Activated T-helper 1 cell treated with anti-CD3 and anti-CD28 coated beads, Interleukin-2, amount 50 U/mL, for 16 hours (primary cell): ENCODE results near the gene MED13L.

Experiments
- DNase-seq, 2 donors: peaks; one replicate each; pipeline ENCODE4 v3.0.0-alpha.2; 2020; ENCODE audit warnings: low read depth in 1 of 2, low spot score in 1 of 2

Gene MED13L

DNA sequence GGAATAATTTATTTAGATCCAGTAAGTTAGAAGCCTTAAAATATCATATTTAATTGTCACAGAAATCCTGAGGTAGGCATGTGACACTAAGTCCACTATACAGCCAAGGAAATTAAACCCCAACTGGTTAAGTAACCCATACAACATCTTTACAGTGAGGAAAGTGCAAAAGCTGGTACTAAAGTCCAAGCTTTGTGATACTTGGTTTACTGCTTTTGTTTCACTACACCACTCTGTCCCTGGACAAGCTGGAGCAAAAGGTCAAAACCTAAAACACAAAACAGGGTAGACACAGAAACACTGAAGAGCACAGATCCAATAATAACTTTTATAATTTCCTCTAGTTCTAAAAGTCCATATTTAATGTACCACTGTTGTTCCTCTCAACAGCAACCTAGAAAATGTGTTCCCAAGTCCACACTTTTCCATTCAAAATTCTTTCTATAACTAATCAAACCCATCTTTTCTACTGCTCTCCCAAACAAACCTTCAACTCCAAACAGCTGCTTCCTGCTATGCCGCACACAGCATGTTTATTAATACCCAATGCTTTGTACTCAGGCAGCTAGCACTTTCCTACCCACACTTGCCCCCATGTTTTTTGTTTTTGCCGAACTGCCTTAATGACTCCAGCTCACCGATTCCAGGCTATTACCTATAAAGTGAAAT is 90.9 kb downstream of the MED13L start:
- no peak for DNase-seq

DNA sequence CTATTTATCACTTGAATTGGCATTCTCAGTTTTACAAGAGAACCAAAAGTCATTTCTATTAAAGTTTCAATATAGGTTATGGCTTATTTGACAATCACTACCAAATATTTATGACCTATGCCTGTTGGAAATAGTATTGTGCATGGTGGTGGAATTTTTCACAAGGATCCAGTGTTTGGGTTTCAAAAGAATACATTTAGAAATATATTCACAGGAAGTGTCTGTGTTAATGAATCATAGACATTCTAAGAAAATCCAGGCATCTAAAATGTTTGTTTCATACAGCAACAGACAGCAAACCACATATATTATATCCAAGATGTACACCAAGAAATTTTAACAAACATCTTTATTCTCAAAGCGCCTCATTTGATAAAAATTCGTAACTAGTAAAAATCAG is 92.7 kb downstream of the MED13L start:
- DNase-seq: no peak

DNA sequence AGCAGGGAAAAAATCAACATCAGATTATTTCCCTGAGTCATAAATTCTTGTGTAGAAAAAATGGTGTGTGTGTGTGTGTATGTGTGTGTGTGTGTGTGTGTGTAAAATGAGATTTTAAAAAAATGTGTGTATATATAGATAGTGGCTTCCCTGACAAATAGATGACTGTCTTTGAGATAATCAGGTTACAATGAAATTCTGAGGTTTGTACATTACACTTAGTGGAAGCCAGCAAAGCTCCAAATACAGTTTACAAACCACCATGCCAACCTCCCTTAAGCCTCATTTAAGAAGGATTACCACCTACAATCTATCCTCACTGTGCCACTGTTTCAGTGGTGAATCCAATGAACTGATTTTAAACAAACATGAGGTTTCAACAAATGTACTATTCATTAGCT is 93.8 kb downstream of the MED13L start:
- DNase-seq: no peak

- no peak for DNase-seq
Observed at GRCh38 chr12:116182359-116183063, 95.0 kb downstream of the MED13L start.

GRCh38 chr12:116180448-116180847 is 97.0 kb downstream of the MED13L start:
- DNase-seq: no peak

DNA sequence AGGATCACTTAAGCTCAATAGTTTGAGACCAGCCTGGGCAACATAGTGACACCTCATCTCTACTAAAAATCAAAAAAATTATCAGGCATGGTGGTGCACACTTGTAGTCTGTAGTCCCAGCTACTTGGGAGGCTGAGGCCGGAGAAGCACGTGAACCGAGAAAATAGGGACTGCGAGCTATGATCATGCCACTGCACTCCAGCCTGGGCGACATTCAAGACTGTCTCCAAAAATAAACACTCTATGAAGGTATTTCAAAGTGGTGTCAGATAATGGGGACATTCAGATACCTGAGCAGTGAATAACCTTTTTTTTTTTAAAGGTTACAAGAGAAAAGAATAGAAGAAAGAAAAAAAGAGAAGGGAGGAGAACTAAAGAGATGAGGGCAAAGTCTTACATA is 98.1 kb downstream of the MED13L start:
- no peak for DNase-seq

- no peak for DNase-seq
Observed at GRCh38 chr12:116177017-116177416, 100.5 kb downstream of the MED13L start.

DNA sequence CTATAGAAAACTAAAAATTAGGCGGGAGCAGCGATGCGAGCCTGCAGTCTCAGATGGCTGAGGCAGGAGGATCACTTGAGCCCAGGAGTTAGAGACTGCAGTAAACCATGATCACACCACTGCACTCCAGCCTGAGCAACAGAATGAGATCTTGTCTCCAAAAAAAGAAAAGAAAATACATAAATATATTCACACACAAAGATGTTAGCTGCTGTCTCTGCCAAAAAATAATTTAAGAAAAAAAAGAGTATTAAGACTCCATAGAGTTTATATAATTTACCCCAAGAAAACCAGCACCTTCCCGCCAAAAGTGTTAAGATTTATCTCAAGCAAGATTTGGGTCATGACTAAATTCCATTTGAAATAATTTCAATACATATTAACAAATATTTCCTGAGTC is 102.6 kb downstream of the MED13L start:
- no peak for DNase-seq

DNA sequence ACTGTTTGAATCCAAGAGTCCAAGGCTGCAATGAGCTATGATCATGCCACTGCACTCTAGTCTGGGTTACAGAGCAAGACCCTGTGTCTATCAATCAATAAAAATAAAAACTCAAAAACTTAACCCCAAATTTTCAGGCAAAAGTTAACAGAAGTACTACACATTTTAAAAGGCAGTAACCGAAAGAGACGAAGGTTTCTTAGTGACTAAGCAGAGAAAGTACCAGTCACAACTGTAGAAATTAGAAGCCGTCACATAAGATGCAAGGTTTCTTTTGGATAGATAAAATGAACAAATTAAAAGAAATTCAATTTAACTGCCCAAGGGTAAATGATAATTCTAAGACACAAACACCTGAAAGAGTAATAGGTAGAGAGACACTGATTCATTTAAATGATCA is 103.5 kb downstream of the MED13L start:
- DNase-seq: no peak

DNA sequence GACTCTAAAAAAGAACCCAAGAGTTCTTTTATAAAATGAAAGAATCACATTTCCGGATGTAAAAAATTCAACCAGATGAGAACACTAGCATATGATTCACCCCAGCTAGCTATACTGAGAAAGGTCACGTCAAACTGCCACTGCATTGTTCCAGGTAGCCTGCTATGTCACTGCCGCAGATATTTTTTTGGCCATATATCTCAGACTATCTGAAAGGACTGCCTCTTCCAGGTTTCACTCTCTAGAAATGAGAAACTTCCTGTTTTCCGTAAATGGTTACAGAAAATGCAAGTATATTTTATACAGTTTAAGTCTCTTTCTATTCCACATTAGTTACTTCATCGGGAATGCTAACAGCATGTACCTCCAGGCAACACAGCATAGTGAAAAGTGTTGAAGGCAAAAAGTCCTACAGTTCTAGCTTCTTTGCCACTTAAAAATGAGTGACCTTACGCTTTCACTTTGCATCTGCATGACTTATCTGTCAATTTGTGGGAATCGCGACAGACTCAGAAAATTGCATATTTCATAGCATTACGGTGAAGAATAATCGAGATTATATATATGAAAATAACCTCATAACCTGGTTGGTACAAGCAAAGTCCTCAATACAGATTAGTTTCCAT is 105.2 kb downstream of the MED13L start:
- DNase-seq: no peak

DNA sequence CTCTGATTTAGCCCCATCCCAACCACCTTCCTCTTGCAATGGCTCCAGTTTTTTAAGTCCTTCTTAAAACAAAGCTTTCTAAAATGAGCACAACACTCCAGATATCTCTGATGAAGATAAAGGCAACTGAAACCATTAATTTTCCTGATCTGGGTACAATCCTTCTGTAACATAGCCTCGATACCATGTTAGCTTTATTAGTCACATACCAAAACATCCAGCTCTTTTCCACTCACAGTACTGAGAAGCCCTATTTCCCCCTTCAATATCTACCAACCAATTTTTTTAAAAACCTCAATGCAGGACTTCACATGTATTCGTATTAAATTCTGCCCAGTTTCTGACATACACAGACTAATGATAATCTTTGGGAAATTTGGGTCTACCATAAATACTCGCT is 105.9 kb downstream of the MED13L start:
- no peak for DNase-seq

- no peak for DNase-seq
Observed at GRCh38 chr12:116169071-116169470, 108.4 kb downstream of the MED13L start.

DNA sequence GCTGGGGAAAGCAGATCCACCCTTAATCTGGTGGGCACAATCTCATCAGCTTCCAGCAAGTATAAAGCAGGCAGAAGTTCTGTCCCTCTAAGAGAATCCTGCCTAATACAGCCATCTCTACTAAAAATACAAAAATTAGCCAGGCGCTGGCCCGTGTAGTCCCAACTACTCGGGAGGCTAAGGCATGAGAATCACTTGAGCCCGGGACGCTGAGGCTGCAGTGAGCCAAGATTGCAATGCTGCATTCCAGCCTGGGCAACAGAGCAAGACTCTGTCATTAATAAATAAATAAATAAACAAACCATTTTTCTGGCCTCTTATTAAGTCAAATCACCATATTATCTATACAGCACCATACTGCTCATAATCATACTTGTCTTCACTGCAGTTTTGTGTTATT is 111.2 kb downstream of the MED13L start:
- no peak for DNase-seq

- DNase-seq: no peak
Observed at GRCh38 chr12:116165036-116165425, 112.5 kb downstream of the MED13L start.

GRCh38 chr12:116164250-116165035 is 113.0 kb downstream of the MED13L start:
- DNase-seq: no peak

DNA sequence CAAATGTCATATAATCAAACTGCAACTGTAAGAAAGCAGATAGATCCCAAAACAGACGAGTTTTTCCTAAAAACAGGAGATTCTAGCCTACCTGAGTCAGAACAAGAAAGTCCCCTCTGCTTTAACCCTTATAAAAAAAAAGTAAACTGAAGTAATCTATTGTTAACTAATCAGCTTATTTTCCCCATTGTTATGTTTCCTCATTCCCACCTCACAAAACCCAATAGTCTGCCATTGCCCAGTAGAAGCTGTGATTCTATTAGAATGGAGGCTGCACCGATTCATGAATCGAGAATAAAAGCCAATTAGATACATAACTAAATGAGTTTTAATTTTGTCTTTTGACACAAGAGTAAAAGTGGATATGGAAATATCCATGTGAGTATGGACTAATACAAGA is 115.4 kb downstream of the MED13L start:
- no peak for DNase-seq

DNA sequence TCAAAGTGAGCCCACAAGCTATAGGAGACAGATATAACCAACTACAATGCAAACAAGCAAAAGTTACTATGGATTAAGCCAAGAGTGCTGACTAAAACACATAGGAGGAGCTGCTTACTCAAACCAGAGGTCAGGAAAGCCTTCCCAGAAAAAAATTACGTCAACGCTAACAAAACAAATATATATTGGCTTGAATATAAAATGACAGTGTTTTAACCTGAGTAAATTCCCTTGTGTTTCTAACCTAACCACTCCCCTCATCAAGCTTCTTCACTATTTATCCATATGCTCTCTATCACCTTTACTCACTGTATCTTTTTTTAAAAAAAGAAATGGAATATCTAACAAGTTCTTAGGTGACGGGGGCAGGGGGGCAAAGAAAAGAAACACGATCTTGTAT is 115.9 kb downstream of the MED13L start:
- no peak for DNase-seq

DNA sequence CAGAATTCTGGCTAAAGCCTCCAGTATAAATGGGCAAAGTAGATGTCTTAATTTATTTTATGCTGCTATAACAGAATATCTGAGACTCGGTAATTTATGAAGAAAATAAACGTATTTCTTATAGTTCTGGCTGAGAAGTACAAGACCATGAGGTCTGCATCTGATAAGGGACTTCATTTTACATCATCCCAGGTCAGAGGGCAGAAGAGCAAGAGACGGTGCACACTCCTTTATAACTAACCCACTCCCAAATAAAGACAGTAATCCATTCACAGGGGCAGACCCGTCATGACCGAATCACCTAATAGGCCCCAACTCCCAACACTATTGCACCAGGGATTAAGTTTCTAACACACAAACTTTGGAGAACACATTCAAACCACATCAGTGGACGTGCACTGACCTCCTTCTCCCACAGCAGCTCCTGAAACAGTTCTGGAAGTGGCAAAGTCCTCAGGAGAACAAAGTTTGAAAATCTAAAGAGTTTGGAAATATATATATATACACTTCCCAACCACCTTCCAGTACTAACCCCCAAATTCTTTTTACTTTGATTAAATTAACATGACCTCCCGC is 116.5 kb downstream of the MED13L start:
- no peak for DNase-seq

DNA sequence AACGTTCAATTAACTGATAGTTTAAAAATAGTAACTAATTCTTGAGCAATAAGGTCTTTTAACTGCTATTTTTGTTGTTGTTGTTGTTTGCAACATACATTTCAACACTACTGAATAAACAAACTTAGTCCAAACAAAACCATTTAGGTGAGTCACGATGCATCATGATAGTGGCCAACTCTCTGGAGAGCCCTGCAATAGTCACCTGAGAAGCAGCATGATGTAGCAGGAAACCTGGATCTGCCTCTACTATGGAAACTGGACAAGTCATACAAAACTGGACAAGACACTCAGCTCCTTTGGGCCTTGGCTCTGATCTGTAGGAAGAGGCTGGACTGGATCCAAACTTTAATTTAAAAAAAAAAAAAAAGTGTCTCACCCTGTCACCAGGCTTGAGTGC is 117.3 kb downstream of the MED13L start:
- DNase-seq: no peak

- no peak for DNase-seq
Observed at GRCh38 chr12:116159593-116160200, 117.8 kb downstream of the MED13L start.

GRCh38 chr12:116159175-116159574 is 118.3 kb downstream of the MED13L start:
- DNase-seq: no peak
